Measurements from ENCODE around the gene PAF1.

DNA sequence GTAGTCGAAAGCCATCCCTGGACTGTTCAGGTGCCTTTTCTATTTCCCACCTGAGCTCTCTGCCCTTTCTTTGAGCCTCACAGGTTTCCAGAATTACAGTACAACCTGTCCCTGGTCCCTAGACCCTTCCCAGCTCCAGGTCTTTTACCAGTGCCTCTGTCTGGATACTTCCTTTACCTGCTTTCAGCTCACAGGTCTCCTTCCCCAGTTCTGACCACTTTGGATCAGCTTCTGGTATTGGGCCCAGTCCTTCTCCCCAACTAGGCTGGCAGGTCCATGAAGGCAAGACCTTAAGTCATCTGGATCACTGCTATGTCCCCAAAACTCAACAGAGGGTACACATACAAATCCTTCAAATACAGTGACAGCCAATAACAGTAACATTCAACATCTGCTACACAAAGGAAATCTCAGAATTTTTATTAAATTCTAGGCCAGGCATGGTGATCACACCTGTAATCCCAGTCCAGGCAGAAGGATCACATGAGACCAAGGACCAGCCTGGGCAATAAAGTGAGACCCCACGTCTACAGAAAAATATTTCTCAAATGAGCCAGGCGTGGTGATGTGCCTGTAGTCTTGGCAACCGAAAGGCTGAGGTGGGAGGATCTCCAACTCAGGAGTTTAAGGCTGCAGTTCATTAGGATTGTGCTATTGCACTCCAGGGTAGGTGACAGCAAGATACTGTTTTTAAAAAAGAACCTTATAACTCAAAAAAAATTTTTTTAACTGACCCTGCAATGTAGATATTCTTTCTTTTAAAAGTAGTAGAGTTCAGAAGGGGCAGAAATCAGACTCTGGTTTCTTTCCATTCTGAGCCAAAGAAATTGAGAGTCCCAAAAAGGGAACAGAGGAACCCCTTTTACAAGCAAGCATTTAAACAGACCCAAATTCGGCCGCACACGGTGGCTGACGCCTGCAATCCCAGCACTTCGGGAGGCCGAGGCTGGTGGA lies 43.5 kb upstream of the PAF1 start:
- TF ChIP-seq POLR2AphosphoS5 (IDR thresholded peaks at IDR 0.05; ENCODE audit: low read depth, low read length): 0 out of 2 replicates have a peak, but pooled peaks have one; percentile 11
- no peak for TF ChIP-seq TAF1 (IDR thresholded peaks at IDR 0.05; ENCODE audit: low read depth, low read length)
- TF ChIP-seq POLR2A (IDR thresholded peaks at IDR 0.05; ENCODE audit: low read depth, low read length): no peak
- no peak for TF ChIP-seq POU2F2 (IDR thresholded peaks at IDR 0.05; ENCODE audit: low read depth, low read length)
- TF ChIP-seq SPI1 (IDR thresholded peaks at IDR 0.05; ENCODE audit: low read depth, low read length): no peak
- no peak for TF ChIP-seq PAX5 (IDR thresholded peaks at IDR 0.05; ENCODE audit: insufficient read depth, low read length, severe bottlenecking)
